Suprapubic skin (tissue), 4 donors: ENCODE measurements around the gene AMPH. TPM values are rescaled to one million over a fixed set of nuclear protein-coding genes. Genes with fewer than 3 reads are reported as not detected.

ENCODE experiments used
- DNase-seq, 2 donors: peaks; one replicate each; pipeline ENCODE4 v3.0.0-alpha.2; 2019; ENCODE audit warnings: low spot score in 2 of 2
- H3K27ac ChIP-seq: fragments of 200-600 bp; sonication (generic); one replicate; pipeline ENCODE4 v1.5.1; 2019
- H3K27me3 ChIP-seq: fragments of 200-600 bp; sonication (generic); one replicate; pipeline ENCODE4 v1.5.1; 2019
- H3K36me3 ChIP-seq: fragments of 200-600 bp; sonication (generic); one replicate; pipeline ENCODE4 v1.5.1; 2019
- H3K4me1 ChIP-seq: fragments of 200-600 bp; sonication (generic); one replicate; pipeline ENCODE4 v1.5.1; 2019
- H3K4me3 ChIP-seq: fragments of 200-600 bp; sonication (generic); one replicate; pipeline ENCODE4 v1.5.1; 2019; ENCODE audit warnings: mild to moderate bottlenecking
- H3K9me3 ChIP-seq: fragments of 200-600 bp; sonication (generic); one replicate; pipeline ENCODE4 v1.5.1; 2019
- EP300 ChIP-seq: sonication (generic); formaldehyde crosslinking; IDR thresholded peaks from one replicate; pipeline ENCODE4 v1.6.1; 2017; ENCODE audit warnings: antibody characterized with exemption
- POLR2A ChIP-seq, 2 donors: fragments of 450-650 bp; IDR thresholded peaks; one replicate each; pipeline ENCODE4 v1.6.1; 2017; ENCODE audit warnings: antibody characterized with exemption in 2 of 2, mild to moderate bottlenecking in 2 of 2, moderate library complexity in 2 of 2
- POLR2AphosphoS5 ChIP-seq, 3 donors: sonication (generic); formaldehyde crosslinking; IDR thresholded peaks; one replicate each; pipeline ENCODE4 v1.6.1; 2017; ENCODE audit warnings: antibody characterized with exemption in 3 of 3
- WGBS: methylation state at CpG from one replicate; pipeline ENCODE4 v1.1.5; 2018; 5-methylcytosine and 5-hydroxymethylcytosine counted together
- total RNA-seq, 4 donors: library from RNA; depleted of rRNA; stranded (reverse); fragments of >200 nt; gene quantifications; one replicate each; pipeline ENCODE4 v1.1.0, GENCODE V29; 2016
- TF ChIP-seq, protein P1 (sequence below), 2 donors: fragments of 200-600 bp in 1 of 2; fragments of 450-650 bp in 1 of 2; sonication (generic) in 1 of 2; IDR thresholded peaks; one replicate each; pipeline ENCODE4 v1.5.1; 2016 to 2019; ENCODE audit warnings: antibody characterized with exemption in 2 of 2, mild to moderate bottlenecking in 1 of 2, moderate library complexity in 1 of 2

AMPH gene
- total RNA-seq, 4 donors from 2014 or later, result 1.7 to 6.3 (median 2.3) TPM

- TF ChIP-seq, protein P1, sequence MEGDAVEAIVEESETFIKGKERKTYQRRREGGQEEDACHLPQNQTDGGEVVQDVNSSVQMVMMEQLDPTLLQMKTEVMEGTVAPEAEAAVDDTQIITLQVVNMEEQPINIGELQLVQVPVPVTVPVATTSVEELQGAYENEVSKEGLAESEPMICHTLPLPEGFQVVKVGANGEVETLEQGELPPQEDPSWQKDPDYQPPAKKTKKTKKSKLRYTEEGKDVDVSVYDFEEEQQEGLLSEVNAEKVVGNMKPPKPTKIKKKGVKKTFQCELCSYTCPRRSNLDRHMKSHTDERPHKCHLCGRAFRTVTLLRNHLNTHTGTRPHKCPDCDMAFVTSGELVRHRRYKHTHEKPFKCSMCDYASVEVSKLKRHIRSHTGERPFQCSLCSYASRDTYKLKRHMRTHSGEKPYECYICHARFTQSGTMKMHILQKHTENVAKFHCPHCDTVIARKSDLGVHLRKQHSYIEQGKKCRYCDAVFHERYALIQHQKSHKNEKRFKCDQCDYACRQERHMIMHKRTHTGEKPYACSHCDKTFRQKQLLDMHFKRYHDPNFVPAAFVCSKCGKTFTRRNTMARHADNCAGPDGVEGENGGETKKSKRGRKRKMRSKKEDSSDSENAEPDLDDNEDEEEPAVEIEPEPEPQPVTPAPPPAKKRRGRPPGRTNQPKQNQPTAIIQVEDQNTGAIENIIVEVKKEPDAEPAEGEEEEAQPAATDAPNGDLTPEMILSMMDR (IDR thresholded peaks at IDR 0.05), result no peak
- TF ChIP-seq EP300 (no peak), POLR2A (IDR thresholded peaks at IDR 0.05) (no peak), POLR2AphosphoS5 (IDR thresholded peaks at IDR 0.05) (no peak)
- no peaks in the 10 kb centered on the region for H3K36me3 ChIP-seq
- WGBS, result 72% methylated on average over 7 of the region's 7 CpGs
Measured at GRCh38 chr7:38558761-38559345, 72.3 kb downstream of the AMPH start.

DNA sequence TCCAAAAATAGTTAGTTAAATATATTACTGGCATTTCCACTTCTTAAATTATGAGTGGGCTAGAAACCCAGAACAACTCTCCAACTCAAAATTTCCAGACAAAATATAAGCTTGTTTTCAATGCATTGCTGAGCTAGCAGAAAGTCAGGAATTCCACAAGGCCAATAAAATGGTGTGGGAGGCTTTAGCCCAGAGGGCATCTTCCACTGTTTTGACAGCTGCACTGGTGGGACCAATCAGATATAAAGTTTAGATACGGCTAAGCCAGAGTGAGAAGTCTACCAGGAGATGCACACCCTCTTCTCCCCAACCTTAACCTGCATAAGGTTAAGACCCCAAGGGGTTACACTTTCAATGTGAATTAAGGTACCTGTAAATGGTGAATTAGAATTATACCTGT lies 76.6 kb downstream of the AMPH start:
- TF ChIP-seq POLR2A (IDR thresholded peaks at IDR 0.05) (no peak), EP300 (no peak), POLR2AphosphoS5 (IDR thresholded peaks at IDR 0.05) (no peak)
- TF ChIP-seq, protein P1 (IDR thresholded peaks at IDR 0.05), result no peak
- Histone ChIP-seq H3K27ac (no peak overlapping the region), H3K4me3 (no peak overlapping the region), H3K27me3 (no peaks in the 10 kb centered on the region), H3K9me3 (no peaks in the 10 kb centered on the region), H3K36me3 (no peaks in the 10 kb centered on the region), H3K4me1 (no peaks in the 10 kb centered on the region)
- DNase-seq, result no peak
- 65% methylated on average over 1 of the region's 1 CpG for WGBS

More at GRCh38 chr7:38558761-38559345, 72.3 kb downstream of the AMPH start:
- no peak for DNase-seq
- H3K27me3 ChIP-seq, result no peaks in the 10 kb centered on the region
- H3K4me3 ChIP-seq, result no peak overlapping the region
- no peaks in the 10 kb centered on the region for H3K4me1 ChIP-seq
- H3K9me3 ChIP-seq, result no peaks in the 10 kb centered on the region
- no peak overlapping the region for H3K27ac ChIP-seq

- DNase-seq, result no peak
- TF ChIP-seq POLR2AphosphoS5 (IDR thresholded peaks at IDR 0.05) (no peak), EP300 (no peak), POLR2A (IDR thresholded peaks at IDR 0.05) (no peak)
- TF ChIP-seq, protein P1 (IDR thresholded peaks at IDR 0.05), result no peak
- Histone ChIP-seq H3K36me3 (no peaks in the 10 kb centered on the region), H3K27ac (no peak overlapping the region), H3K9me3 (no peaks in the 10 kb centered on the region), H3K4me1 (no peaks in the 10 kb centered on the region), H3K4me3 (no peak overlapping the region), H3K27me3 (no peaks in the 10 kb centered on the region)
- 41% methylated on average over 3 of the region's 3 CpGs for WGBS
Measured at GRCh38 chr7:38550836-38551235, 80.3 kb downstream of the AMPH start.

DNA sequence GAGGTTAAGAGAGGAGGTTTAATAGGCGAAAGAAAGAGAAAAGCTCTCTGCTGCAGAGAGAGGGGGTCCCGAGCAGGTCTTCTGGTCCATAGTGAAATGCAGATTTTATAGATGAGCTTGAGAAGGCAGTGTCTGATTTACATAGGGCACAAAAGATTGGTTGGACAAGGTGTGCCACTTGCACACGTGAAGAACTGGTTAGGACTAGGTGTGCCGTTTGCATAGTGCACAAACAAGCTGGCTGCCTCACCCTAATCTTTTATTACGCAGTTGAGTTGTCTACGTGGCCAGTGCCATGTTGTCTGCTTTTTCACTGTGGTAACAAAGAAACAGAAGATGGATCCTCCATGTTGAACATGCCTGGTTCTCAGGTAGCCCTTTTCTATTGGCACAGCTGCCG lies 82.6 kb downstream of the AMPH start:
- no peak overlapping the region for H3K4me3 ChIP-seq
- H3K9me3 ChIP-seq, result no peaks in the 10 kb centered on the region
- DNase-seq, result no peak
- no peaks in the 10 kb centered on the region for H3K36me3 ChIP-seq
- H3K4me1 ChIP-seq, result no peaks in the 10 kb centered on the region
- TF ChIP-seq POLR2AphosphoS5 (IDR thresholded peaks at IDR 0.05), result no peak
- no peak overlapping the region for H3K27ac ChIP-seq
- H3K27me3 ChIP-seq, result no peaks in the 10 kb centered on the region
- WGBS, result 94% methylated on average over 7 of the region's 7 CpGs

DNA sequence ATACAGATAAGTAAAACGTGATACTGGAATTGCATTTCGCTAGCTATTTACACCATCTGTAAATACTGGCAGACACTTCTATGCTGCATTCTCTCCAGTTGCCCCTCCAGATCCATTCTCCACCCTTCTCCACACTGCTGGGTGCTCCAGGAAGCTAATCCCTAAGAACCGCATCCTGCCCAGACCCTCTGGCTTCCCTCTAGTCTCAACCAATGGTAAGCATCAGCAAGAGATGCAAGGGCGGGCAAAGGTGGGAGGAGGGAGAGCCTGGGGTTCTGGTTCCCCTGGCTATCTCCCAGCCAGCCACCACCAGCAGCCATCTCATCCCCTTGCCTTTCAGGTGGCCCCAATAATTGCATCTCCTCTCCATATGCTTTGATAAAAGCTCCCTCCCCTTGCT lies 84.4 kb downstream of the AMPH start:
- TF ChIP-seq, protein P1 (IDR thresholded peaks at IDR 0.05), result no peak
- no peak for TF ChIP-seq EP300
- Histone ChIP-seq H3K27me3 (no peaks in the 10 kb centered on the region), H3K4me1 (no peaks in the 10 kb centered on the region), H3K36me3 (no peaks in the 10 kb centered on the region), H3K27ac (no peak overlapping the region), H3K4me3 (no peak overlapping the region), H3K9me3 (no peaks in the 10 kb centered on the region)
- 76% methylated on average over 4 of the region's 4 CpGs for WGBS
- no peak for DNase-seq

- H3K27me3 ChIP-seq, result no peaks in the 10 kb centered on the region
- DNase-seq, result no peak
- no peaks in the 10 kb centered on the region for H3K4me1 ChIP-seq
- H3K9me3 ChIP-seq, result no peaks in the 10 kb centered on the region
- H3K4me3 ChIP-seq, result no peak overlapping the region
- no peak overlapping the region for H3K27ac ChIP-seq
- H3K36me3 ChIP-seq, result no peaks in the 10 kb centered on the region
- TF ChIP-seq POLR2A (IDR thresholded peaks at IDR 0.05), result no peak
- TF ChIP-seq, protein P1 (IDR thresholded peaks at IDR 0.05), result no peak
- no peak for TF ChIP-seq POLR2AphosphoS5 (IDR thresholded peaks at IDR 0.05)
- no peak for TF ChIP-seq EP300
- WGBS, result 62% methylated on average over 3 of the region's 3 CpGs
Measured at GRCh38 chr7:38545977-38546376, 85.2 kb downstream of the AMPH start.
